DOHH2 (cell line): ENCODE measurements around the gene MAPK8IP1.

ENCODE experiments used
- H3F3A ChIP-seq: fragments of 200-600 bp; sonication (generic), shearing (Covaris generic); 2 replicates; pipeline ENCODE4 v1.6.0; 2016; ENCODE audit warnings: antibody characterized with exemption, mild to moderate bottlenecking; ENCODE audit not compliant: control insufficient read depth, insufficient read depth
- H3K27ac ChIP-seq: fragments of 200-600 bp; sonication (generic); 2 replicates; pipeline ENCODE4 v1.5.1; 2014; ENCODE audit warnings: low read depth, mild to moderate bottlenecking, low read length, moderate library complexity
- H3K27me3 ChIP-seq: fragments of 200-600 bp; sonication (generic); 2 replicates; pipeline ENCODE4 v1.6.1; 2014; ENCODE audit warnings: mild to moderate bottlenecking, low read length, mixed read lengths; ENCODE audit not compliant: control insufficient read depth
- H3K36me3 ChIP-seq: fragments of 200-600 bp; sonication (generic); 2 replicates; pipeline ENCODE4 v1.6.1; 2014; ENCODE audit warnings: mild to moderate bottlenecking, low read length, moderate library complexity, mixed read lengths; ENCODE audit not compliant: control insufficient read depth
- H3K4me1 ChIP-seq: fragments of 200-600 bp; sonication (generic); 2 replicates; pipeline ENCODE4 v1.6.1; 2014; ENCODE audit warnings: mild to moderate bottlenecking, low read length, mixed read lengths; ENCODE audit not compliant: control insufficient read depth
- H3K4me2 ChIP-seq: fragments of 200-600 bp; sonication (generic); 2 replicates; pipeline ENCODE4 v1.6.0; 2014; ENCODE audit warnings: mild to moderate bottlenecking, low read length, moderate library complexity
- H3K4me3 ChIP-seq: fragments of 200-600 bp; sonication (generic); 2 replicates; pipeline ENCODE4 v1.5.1; 2014; ENCODE audit warnings: mild to moderate bottlenecking, low read length, mixed read lengths
- H3K79me2 ChIP-seq: fragments of 200-600 bp; sonication (generic); 2 replicates; pipeline ENCODE4 v1.6.1; 2014; ENCODE audit warnings: mild to moderate bottlenecking, low read length, mixed read lengths; ENCODE audit not compliant: control insufficient read depth
- H3K9me2 ChIP-seq: fragments of 200-600 bp; sonication (generic); replicated peaks from 2 replicates; pipeline ENCODE4 v1.6.1; 2014; ENCODE audit warnings: mild to moderate bottlenecking, low read length, mixed read lengths; ENCODE audit not compliant: control insufficient read depth
- H3K9me3 ChIP-seq: fragments of 200-600 bp; sonication (generic); 2 replicates; pipeline ENCODE4 v1.6.1; 2014; ENCODE audit warnings: antibody characterized with exemption, low read length, mixed read lengths; ENCODE audit not compliant: control insufficient read depth, insufficient read depth
- H4K20me1 ChIP-seq: fragments of 200-600 bp; sonication (generic); 2 replicates; pipeline ENCODE4 v1.6.0; 2014; ENCODE audit warnings: low read depth, mild to moderate bottlenecking, antibody characterized with exemption, low read length, moderate library complexity; ENCODE audit not compliant: control insufficient read depth, insufficient read depth
- EZH2phosphoT487 ChIP-seq: fragments of 200-600 bp; sonication (generic); IDR thresholded peaks from 2 replicates; pipeline ENCODE4 v1.6.1; 2017; ENCODE audit warnings: borderline replicate concordance, mild to moderate bottlenecking, antibody characterized with exemption, low read length, moderate library complexity, mixed read lengths
- TF ChIP-seq, protein P1 (sequence below): fragments of 200-600 bp; sonication (generic); IDR thresholded peaks from one replicate; pipeline ENCODE4 v1.5.1; 2014; ENCODE audit warnings: antibody characterized with exemption, mild to moderate bottlenecking, low read depth, low read length; ENCODE audit not compliant: poor library complexity, severe bottlenecking

The MAPK8IP1 gene

GRCh38 chr11:45910623-45911022 is 25.2 kb downstream of the MAPK8IP1 start:
- Histone ChIP-seq H3F3A (no peaks in the 10 kb centered on the region), H3K27ac (no peak overlapping the region), H3K4me3 (no peak overlapping the region), H3K4me2 (no peak overlapping the region), H3K4me1 (peaks cover 7% of the 10 kb centered on the region), H3K79me2 (peaks cover 4% of the 10 kb centered on the region), H3K9me2 (no peaks in the 10 kb centered on the region), H3K9me3 (no peaks in the 10 kb centered on the region), H3K27me3 (no peaks in the 10 kb centered on the region), H4K20me1 (no peaks in the 10 kb centered on the region; the same call in none of the 2 replicates), H3K36me3 (peaks cover 40% of the 10 kb centered on the region)
- TF ChIP-seq, protein P1, sequence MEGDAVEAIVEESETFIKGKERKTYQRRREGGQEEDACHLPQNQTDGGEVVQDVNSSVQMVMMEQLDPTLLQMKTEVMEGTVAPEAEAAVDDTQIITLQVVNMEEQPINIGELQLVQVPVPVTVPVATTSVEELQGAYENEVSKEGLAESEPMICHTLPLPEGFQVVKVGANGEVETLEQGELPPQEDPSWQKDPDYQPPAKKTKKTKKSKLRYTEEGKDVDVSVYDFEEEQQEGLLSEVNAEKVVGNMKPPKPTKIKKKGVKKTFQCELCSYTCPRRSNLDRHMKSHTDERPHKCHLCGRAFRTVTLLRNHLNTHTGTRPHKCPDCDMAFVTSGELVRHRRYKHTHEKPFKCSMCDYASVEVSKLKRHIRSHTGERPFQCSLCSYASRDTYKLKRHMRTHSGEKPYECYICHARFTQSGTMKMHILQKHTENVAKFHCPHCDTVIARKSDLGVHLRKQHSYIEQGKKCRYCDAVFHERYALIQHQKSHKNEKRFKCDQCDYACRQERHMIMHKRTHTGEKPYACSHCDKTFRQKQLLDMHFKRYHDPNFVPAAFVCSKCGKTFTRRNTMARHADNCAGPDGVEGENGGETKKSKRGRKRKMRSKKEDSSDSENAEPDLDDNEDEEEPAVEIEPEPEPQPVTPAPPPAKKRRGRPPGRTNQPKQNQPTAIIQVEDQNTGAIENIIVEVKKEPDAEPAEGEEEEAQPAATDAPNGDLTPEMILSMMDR: no peak
- no peak for TF ChIP-seq EZH2phosphoT487

GRCh38 chr11:45913514-45913913 is 28.1 kb downstream of the MAPK8IP1 start:
- peaks cover 24% of the 10 kb centered on the region for H3K79me2 ChIP-seq
- no peaks in the 10 kb centered on the region for H3K27me3 ChIP-seq
- H3K4me3 ChIP-seq: no peak overlapping the region
- no peak overlapping the region for H3K4me2 ChIP-seq
- H4K20me1 ChIP-seq: peaks cover 13% of the 10 kb centered on the region
- peaks cover 3% of the 10 kb centered on the region; the same call in 1 of the 2 replicates for H3F3A ChIP-seq
- TF ChIP-seq, protein P1: no peak
- no peak for TF ChIP-seq EZH2phosphoT487
- H3K9me2 ChIP-seq: no peaks in the 10 kb centered on the region
- H3K36me3 ChIP-seq: peaks cover 56% of the 10 kb centered on the region
- no peaks in the 10 kb centered on the region for H3K9me3 ChIP-seq
- no peak overlapping the region for H3K27ac ChIP-seq
- peaks cover 16% of the 10 kb centered on the region for H3K4me1 ChIP-seq

GRCh38 chr11:45913942-45914635 is 28.6 kb downstream of the MAPK8IP1 start:
- Histone ChIP-seq H3K36me3 (peaks cover 56% of the 10 kb centered on the region), H3F3A (peaks cover 6% of the 10 kb centered on the region), H3K9me3 (no peaks in the 10 kb centered on the region)

More at GRCh38 chr11:45913942-45914635, 28.6 kb downstream of the MAPK8IP1 start:
- Histone ChIP-seq H3K27me3 (no peaks in the 10 kb centered on the region), H3K4me2 (no peak overlapping the region), H3K9me2 (no peaks in the 10 kb centered on the region), H3K4me1 (peaks cover 22% of the 10 kb centered on the region), H4K20me1 (peaks cover 13% of the 10 kb centered on the region), H3K27ac (no peak overlapping the region), H3K79me2 (peaks cover 24% of the 10 kb centered on the region), H3K4me3 (no peak overlapping the region)
- TF ChIP-seq, protein P1: no peak
- no peak for TF ChIP-seq EZH2phosphoT487
